Testis (tissue), 3 donors: ENCODE results near the gene POLE. TPM values are rescaled to one million over a fixed set of nuclear protein-coding genes. Genes with fewer than 3 reads are reported as not detected.
A peak's percentile ranks its signal among the peaks of the same experiment; 100 is the strongest.

ENCODE experiments used
- DNase-seq: peaks from one replicate; pipeline ENCODE4 v3.0.0-alpha.2; 2019
- H3K27ac ChIP-seq, 2 donors: fragments of 200-600 bp; sonication (generic); one replicate each; pipeline ENCODE4 v1.5.1; 2019
- H3K27me3 ChIP-seq: fragments of 200-600 bp; sonication (generic); one replicate; pipeline ENCODE4 v1.5.1; 2019
- H3K36me3 ChIP-seq: fragments of 200-600 bp; sonication (generic); one replicate; pipeline ENCODE4 v1.5.1; 2017; ENCODE audit warnings: low read depth; ENCODE audit errors: missing control alignments
- H3K4me1 ChIP-seq: fragments of 200-600 bp; sonication (generic); one replicate; pipeline ENCODE4 v1.5.1; 2019
- H3K4me3 ChIP-seq, 2 donors: fragments of 200-600 bp; sonication (generic); one replicate each; pipeline ENCODE4 v1.5.1; 2017 to 2019
- H3K9me3 ChIP-seq: fragments of 200-600 bp; sonication (generic); one replicate; pipeline ENCODE4 v1.5.1; 2017
- POLR2A ChIP-seq: fragments of 450-650 bp; IDR thresholded peaks from one replicate; pipeline ENCODE4 v1.6.1; 2017; ENCODE audit warnings: antibody characterized with exemption, mild to moderate bottlenecking, moderate library complexity
- WGBS, 2 donors: methylation state at CpG; one replicate each; pipeline ENCODE4 v1.1.5; 2018; 5-methylcytosine and 5-hydroxymethylcytosine counted together
- intact Hi-C: fragments of 100-400 bp; cut with DNase I; formaldehyde crosslinking; loops from one replicate; pipeline ENCODE4 v1.15.1; 2023; ENCODE audit warnings: low total_unique reads
- polyA plus RNA-seq: library from polyadenylated mRNA; stranded (reverse); fragments of 350-450 nt; fragmentation: Illumina TruSeq; extraction: RNeasy Lipid Tissue Mini Kit (QIAGEN cat#74804); gene quantifications from one replicate; pipeline ENCODE4 v1.2.3, GENCODE V29; 2014; ENCODE audit warnings: low read depth, low replicate concordance; ENCODE audit not compliant: insufficient read depth
- total RNA-seq, 2 donors: library from RNA; depleted of rRNA; stranded (reverse); fragments of >200 nt; gene quantifications; one replicate each; pipeline ENCODE4 v1.2.3, GENCODE V29; 2016
- TF ChIP-seq, protein P1 (sequence below), 3 experiments: fragments of 450-650 bp in 2 of 3; fragments of 200-600 bp in 1 of 3; sonication (generic) in 1 of 3; IDR thresholded peaks; one replicate each; pipeline ENCODE4 v1.5.1; 2016 to 2019; ENCODE audit warnings: antibody characterized with exemption in 3 of 3, mild to moderate bottlenecking in 2 of 3, moderate library complexity in 1 of 3

Gene POLE
- total and polyA plus RNA-seq, 3 donors from 2014 or later = 76.8 to 288 (median 123) TPM

DNA sequence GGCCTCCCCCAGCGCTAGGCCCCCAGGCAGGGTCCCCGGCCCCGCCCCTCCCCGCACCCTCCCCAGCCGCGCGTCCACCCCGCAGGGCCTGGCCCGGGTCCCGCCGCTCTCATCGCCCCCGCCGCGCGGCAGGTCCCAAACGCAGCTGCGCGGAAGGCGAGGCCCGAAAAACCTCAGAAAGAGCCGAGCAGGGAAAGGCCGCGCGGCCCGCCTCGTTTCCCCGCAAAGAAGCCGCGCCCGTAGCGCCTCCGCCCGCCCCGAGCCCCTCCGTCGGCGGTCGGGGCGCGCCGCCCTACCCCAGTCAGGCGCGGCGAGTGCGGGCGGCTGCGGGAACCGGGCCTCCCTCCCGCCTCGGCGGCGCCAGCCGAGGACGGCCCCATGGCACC lies 324 bp downstream of the POLE start:
- intact Hi-C loops = no loop called here
- TF ChIP-seq, protein P1, sequence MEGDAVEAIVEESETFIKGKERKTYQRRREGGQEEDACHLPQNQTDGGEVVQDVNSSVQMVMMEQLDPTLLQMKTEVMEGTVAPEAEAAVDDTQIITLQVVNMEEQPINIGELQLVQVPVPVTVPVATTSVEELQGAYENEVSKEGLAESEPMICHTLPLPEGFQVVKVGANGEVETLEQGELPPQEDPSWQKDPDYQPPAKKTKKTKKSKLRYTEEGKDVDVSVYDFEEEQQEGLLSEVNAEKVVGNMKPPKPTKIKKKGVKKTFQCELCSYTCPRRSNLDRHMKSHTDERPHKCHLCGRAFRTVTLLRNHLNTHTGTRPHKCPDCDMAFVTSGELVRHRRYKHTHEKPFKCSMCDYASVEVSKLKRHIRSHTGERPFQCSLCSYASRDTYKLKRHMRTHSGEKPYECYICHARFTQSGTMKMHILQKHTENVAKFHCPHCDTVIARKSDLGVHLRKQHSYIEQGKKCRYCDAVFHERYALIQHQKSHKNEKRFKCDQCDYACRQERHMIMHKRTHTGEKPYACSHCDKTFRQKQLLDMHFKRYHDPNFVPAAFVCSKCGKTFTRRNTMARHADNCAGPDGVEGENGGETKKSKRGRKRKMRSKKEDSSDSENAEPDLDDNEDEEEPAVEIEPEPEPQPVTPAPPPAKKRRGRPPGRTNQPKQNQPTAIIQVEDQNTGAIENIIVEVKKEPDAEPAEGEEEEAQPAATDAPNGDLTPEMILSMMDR (IDR thresholded peaks at IDR 0.05) = no peak
- TF ChIP-seq POLR2A = no peak
- Histone ChIP-seq H3K27me3 (no peaks in the 10 kb centered on the region), H3K36me3 (no peaks in the 10 kb centered on the region), H3K4me1 (peaks cover 7% of the 10 kb centered on the region), H3K9me3 (no peaks in the 10 kb centered on the region), H3K4me3 (peak overlapping the region; percentile 66 to 86), H3K27ac (peak overlapping the region in 1 of 2 donors; percentile 72)
- WGBS, 2 donors = 1% methylated on average over 39 of the region's 55 CpGs; no CpG with 5 or more reads in 1 of the 2 donors
- DNase-seq = no peak

DNA sequence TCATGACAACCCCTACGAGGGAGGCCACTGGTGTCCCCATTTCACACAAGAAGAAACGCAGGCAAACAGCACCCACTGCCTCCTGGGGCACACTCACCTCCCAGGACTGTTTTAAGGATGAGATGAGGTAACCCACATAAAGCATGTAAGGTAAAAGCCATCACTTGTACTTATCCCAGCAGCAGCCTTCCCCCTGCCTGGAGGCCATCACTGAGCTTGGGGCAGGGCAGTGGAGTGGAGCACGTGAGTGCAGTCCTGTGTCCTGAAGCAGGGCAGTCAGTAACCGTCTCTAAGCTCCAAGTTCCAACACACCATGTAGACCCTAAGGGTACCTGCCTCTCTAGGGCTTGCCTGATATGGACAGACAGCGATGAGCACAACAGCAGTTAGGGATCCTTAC lies 1.7 kb downstream of the POLE start:
- TF ChIP-seq, protein P1 (IDR thresholded peaks at IDR 0.05) = no peak
- TF ChIP-seq POLR2A = no peak

DNA sequence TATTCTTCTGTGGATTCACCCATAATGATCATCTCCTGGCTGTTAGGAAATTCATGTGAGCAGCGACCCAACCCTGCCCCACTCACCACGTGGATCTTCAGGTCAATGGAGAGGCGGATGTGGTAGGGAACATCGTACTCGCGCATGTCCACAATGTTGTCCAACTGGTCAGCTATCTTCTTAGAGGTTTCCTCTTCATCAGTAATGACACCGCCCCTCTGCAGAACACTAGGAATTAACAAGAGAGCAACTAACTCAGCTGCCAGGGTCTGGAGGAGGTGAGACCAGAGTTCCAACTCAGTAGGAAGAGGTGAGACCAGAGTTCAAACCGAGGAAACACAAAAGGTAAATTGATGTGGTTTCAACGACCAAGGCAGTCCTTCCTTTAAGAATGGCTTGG lies 9.7 kb downstream of the POLE start:
- Histone ChIP-seq H3K4me3 (no peak overlapping the region), H3K36me3 (no peaks in the 10 kb centered on the region)
- TF ChIP-seq, protein P1 (IDR thresholded peaks at IDR 0.05) = no peak
- TF ChIP-seq POLR2A = no peak

More for the DNA sequence above, 1.7 kb downstream of the POLE start:
- intact Hi-C loops = no loop called here
- peaks cover 7% of the 10 kb centered on the region for H3K4me1 ChIP-seq
- H3K27me3 ChIP-seq = no peaks in the 10 kb centered on the region
- H3K27ac ChIP-seq = no peak overlapping the region
- DNase-seq = no peak
- H3K4me3 ChIP-seq = no peak overlapping the region
- 50 to 65% methylated on average over 5 of the region's 5 CpGs for WGBS, 2 donors
- no peaks in the 10 kb centered on the region for H3K9me3 ChIP-seq
- H3K36me3 ChIP-seq = no peaks in the 10 kb centered on the region

DNA sequence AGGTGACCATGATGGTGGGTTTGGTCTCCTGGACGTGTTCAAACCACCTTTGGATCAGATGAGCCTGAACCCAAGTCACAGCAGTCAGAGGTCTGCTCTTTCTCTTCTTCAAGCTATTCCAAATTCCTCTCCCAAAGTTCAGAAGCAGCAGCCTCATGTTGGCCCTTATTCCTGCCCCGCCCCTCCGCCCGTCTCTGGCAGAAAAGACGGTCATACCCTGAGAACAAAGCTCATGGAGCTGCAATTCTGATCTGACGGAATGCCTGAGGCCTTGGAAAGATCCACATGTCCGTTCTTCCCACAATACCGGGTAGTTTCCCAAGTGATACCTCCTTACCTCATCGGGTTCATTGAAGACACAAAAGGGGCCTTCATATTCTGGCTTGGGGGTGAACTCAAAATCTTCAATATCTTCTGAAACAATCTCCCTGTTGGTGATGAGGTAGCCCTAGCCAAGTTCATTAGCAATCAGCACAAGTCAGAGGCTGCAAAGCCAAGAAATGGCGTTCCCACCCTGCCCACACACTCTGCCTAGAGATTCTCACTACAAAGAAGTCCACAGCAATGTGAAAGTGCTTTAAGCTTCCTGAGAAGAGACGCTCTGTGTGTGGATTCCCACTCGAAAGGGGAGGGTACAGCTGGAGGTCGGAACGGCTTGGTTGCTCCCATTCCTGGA lies 11.2 kb downstream of the POLE start:
- 97% methylated on average over 14 of the region's 14 CpGs for WGBS, 2 donors
- no peak for TF ChIP-seq POLR2A
- TF ChIP-seq, protein P1 (IDR thresholded peaks at IDR 0.05) = no peak

More for the DNA sequence above, 9.7 kb downstream of the POLE start:
- 90 to 95% methylated on average over 9 of the region's 9 CpGs for WGBS, 2 donors
- no peaks in the 10 kb centered on the region for H3K4me1 ChIP-seq
- no peaks in the 10 kb centered on the region for H3K9me3 ChIP-seq
- no peak overlapping the region for H3K27ac ChIP-seq
- no peaks in the 10 kb centered on the region for H3K27me3 ChIP-seq
- DNase-seq = no peak
- intact Hi-C loops = no loop called here

DNA sequence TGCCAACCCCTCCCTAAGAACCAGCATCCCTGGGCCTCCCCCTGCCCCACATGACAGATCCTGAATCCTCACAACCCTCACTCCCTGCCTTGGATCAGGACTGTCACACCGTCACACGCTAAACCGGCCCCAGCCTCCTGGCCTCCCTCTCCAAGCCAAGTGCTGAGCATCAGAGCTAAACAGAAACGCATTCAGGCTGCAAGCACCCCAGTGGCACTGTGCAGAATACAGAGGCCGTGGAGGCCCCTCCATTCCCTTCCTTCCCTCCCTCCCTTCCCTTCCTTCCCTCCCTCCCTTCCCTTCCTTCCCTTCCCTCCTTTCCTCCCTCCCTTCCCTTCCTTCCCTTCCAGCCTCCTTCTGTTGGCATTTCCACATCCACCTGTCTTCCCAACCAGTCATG lies 12.6 kb downstream of the POLE start:
- Histone ChIP-seq H3K36me3 (no peaks in the 10 kb centered on the region), H3K4me3 (no peak overlapping the region), H3K27ac (no peak overlapping the region), H3K9me3 (no peaks in the 10 kb centered on the region), H3K27me3 (no peaks in the 10 kb centered on the region), H3K4me1 (no peaks in the 10 kb centered on the region)
- DNase-seq = no peak
- TF ChIP-seq, protein P1 (IDR thresholded peaks at IDR 0.05) = no peak
- TF ChIP-seq POLR2A = no peak
- WGBS, 2 donors = 91 to 95% methylated on average over 5 of the region's 5 CpGs
- intact Hi-C loops = no loop called here

More for the DNA sequence above, 11.2 kb downstream of the POLE start:
- H3K9me3 ChIP-seq = no peaks in the 10 kb centered on the region
- no peak overlapping the region for H3K27ac ChIP-seq
- intact Hi-C loops = no loop called here
- no peaks in the 10 kb centered on the region for H3K4me1 ChIP-seq
- no peaks in the 10 kb centered on the region for H3K27me3 ChIP-seq
- no peak overlapping the region for H3K4me3 ChIP-seq
- no peaks in the 10 kb centered on the region for H3K36me3 ChIP-seq
- no peak for DNase-seq
